Endothelial cell (in vitro differentiated cells): ENCODE results near the gene ROMO1. TPM values are rescaled to one million over a fixed set of nuclear protein-coding genes. Genes with fewer than 3 reads are reported as not detected.
A peak's percentile ranks its signal among the peaks of the same experiment; 100 is the strongest.
"Not testable (repeated sequence)": the region's sequence is repeated elsewhere in the genome, so short reads cannot be mapped to it uniquely, and the experiment has no call there.

Experiments
- DNase-seq: peaks from one replicate; pipeline ENCODE4 v3.0.0; 2021; ENCODE audit warnings: low spot score
- H3K27ac Mint-ChIP-seq: one replicate; pipeline ENCODE4 v1.8.0; 2021; ENCODE audit warnings: mixed read lengths, inconsistent platforms; ENCODE audit not compliant: unreplicated experiment
- H3K27me3 Mint-ChIP-seq: one replicate; pipeline ENCODE4 v1.8.0; 2021; ENCODE audit warnings: mild to moderate bottlenecking, moderate library complexity, mixed read lengths, inconsistent platforms; ENCODE audit not compliant: unreplicated experiment
- H3K36me3 Mint-ChIP-seq: one replicate; pipeline ENCODE4 v1.8.0; 2021; ENCODE audit warnings: mild to moderate bottlenecking, low read depth, mixed read lengths, inconsistent platforms; ENCODE audit not compliant: unreplicated experiment
- H3K4me1 Mint-ChIP-seq: one replicate; pipeline ENCODE4 v1.8.0; 2021; ENCODE audit warnings: mild to moderate bottlenecking, mixed read lengths, inconsistent platforms; ENCODE audit not compliant: unreplicated experiment
- H3K4me3 Mint-ChIP-seq: one replicate; pipeline ENCODE4 v1.8.0; 2021; ENCODE audit warnings: mild to moderate bottlenecking, mixed read lengths, inconsistent platforms; ENCODE audit not compliant: unreplicated experiment
- H3K9me3 Mint-ChIP-seq: one replicate; pipeline ENCODE4 v1.8.0; 2021; ENCODE audit warnings: mixed read lengths, inconsistent platforms; ENCODE audit not compliant: unreplicated experiment
- CTCF ChIP-seq: fragments of 200-600 bp; sonication (generic); IDR thresholded peaks from one replicate; pipeline ENCODE4 v1.5.0; 2021; ENCODE audit warnings: antibody characterized with exemption; ENCODE audit not compliant: unreplicated experiment
- total RNA-seq: library from RNA; stranded (reverse); fragmentation: NEBNext Ultra II Directional; extraction: Animal tissue kit (Norgen Biotek cat#: 25700); gene quantifications from one replicate; pipeline ENCODE4 v1.2.1, GENCODE V29; 2021; ENCODE audit not compliant: unreplicated experiment

The ROMO1 gene
- total RNA-seq, 1 donor from 2014 or later: 159 TPM

- Mint-ChIP-seq H3K9me3 (no peaks in the 10 kb centered on the region), H3K36me3 (peaks cover 49% of the 10 kb centered on the region), H3K4me3 (peak overlapping the region; percentile 71), H3K27ac (peak overlapping the region; percentile 70), H3K27me3 (peaks cover 3% of the 10 kb centered on the region), H3K4me1 (no peaks in the 10 kb centered on the region)
- no peak for DNase-seq
- no peak for TF ChIP-seq CTCF
Observed at GRCh38 chr20:35720165-35721123, 21.2 kb downstream of the ROMO1 start.

- no peak overlapping the region for H3K4me3 Mint-ChIP-seq
- no peak for DNase-seq
- H3K27ac Mint-ChIP-seq: peak overlapping the region; percentile 36
- no peaks in the 10 kb centered on the region for H3K4me1 Mint-ChIP-seq
- H3K9me3 Mint-ChIP-seq: no peaks in the 10 kb centered on the region
- H3K36me3 Mint-ChIP-seq: peaks cover 50% of the 10 kb centered on the region
- peaks cover 3% of the 10 kb centered on the region for H3K27me3 Mint-ChIP-seq
- TF ChIP-seq CTCF: no peak
Observed at GRCh38 chr20:35721219-35721618, 22.0 kb downstream of the ROMO1 start.

- H3K27ac Mint-ChIP-seq: peak overlapping the region; percentile 36
- DNase-seq: no peak
- no peak for TF ChIP-seq CTCF
- H3K9me3 Mint-ChIP-seq: no peaks in the 10 kb centered on the region
- H3K4me1 Mint-ChIP-seq: no peaks in the 10 kb centered on the region
- peaks cover 51% of the 10 kb centered on the region for H3K36me3 Mint-ChIP-seq
- H3K4me3 Mint-ChIP-seq: peak overlapping the region; percentile 43
- peaks cover 3% of the 10 kb centered on the region for H3K27me3 Mint-ChIP-seq
Observed at GRCh38 chr20:35721621-35722020, 22.4 kb downstream of the ROMO1 start.

GRCh38 chr20:35723275-35723639, 24.1 kb downstream of the ROMO1 start:
- H3K4me3 Mint-ChIP-seq, DNase-seq, H3K4me1 Mint-ChIP-seq, H3K9me3 Mint-ChIP-seq, H3K27ac Mint-ChIP-seq, H3K27me3 Mint-ChIP-seq: not testable (repeated sequence)
- peaks cover 44% of the 10 kb centered on the region for H3K36me3 Mint-ChIP-seq

GRCh38 chr20:35723652-35724320, 24.6 kb downstream of the ROMO1 start:
- H3K4me1 Mint-ChIP-seq, H3K27me3 Mint-ChIP-seq, H3K9me3 Mint-ChIP-seq, DNase-seq, H3K4me3 Mint-ChIP-seq, H3K27ac Mint-ChIP-seq: not testable (repeated sequence)
- H3K36me3 Mint-ChIP-seq: peaks cover 44% of the 10 kb centered on the region
